Measurements from ENCODE around the gene MRLN. TPM values are rescaled to one million over a fixed set of nuclear protein-coding genes. Genes with fewer than 3 reads are reported as not detected.
A peak's percentile ranks its signal among the peaks of the same experiment; 100 is the strongest.

Gene MRLN
- total RNA-seq, 2 experiments from 2014 or later = not detected

DNA sequence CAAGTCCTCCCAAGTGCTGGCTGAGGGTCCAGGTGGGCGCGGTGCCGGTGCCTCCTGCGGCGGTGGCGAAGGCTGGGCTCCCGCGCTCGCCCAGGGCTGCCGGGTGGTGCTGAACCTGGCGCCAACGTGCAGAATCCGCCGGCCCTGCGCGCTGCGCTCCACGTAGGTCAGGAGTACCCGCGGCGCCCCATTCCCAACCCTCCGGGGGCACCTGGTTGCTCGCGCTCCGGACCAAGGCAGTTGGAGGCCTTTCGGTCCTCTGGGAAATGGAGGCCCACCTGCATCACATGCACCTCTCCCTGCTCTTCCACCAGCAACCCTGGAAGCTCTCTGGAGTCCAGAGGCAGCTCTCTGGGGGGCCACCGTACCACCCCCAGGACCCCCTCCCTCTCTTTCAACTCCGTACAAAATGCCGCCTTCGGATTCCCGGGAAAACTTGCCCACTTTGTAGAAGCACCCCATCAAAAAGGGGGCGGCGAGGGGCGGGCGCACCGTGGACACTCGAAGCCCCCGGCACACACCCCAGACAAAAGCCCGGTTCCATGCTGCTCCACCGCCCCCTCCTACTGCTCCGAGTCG is 44.4 kb downstream of the MRLN start:
- no peak for ATAC-seq

DNA sequence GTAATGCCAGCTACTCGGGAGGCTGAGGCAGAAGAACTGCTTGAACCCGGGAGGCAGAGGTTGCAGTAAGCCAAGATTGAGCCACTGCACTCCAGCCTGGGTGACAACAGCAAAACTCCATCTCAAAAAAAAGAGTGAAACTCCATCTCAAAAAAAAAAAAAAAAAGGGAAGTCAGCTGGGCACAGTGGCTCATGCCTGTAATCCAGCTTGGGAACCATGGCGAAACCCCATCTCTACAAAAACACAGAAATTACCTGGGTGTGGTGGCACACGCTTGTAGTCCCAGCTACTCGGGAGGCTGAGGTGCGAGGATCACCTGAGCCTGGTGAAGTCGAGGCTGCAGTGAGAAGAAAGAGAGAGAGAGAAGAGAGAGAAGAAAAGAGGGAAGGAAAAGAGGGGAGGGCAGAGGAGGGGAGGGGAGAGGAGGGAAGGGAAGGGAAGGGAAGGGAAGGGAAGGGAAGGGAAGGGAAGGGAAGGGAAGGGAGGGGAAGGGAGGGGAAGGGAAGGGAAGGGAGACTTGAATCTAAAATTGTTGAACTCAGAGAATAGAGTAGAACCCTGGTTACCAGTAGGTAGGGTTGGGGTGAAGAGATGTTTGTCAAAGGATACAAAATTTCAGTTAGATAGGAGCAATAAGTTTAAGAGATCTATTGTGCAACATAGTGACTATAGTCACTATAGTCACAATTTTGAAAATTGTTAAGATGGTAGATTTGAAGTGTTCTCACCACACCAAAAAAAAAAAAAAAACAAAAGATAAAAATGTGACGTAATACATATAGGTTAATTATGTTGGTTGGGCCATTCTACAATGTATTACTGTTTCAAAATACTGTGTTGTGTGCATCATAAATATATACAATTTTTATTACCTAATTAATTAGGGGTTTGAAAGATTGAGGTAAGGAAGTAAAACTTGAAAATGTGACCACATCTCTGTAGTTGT is 46.1 kb downstream of the MRLN start:
- DNase-seq = no peak
- no peak for ATAC-seq
- H3K4me3 Mint-ChIP-seq = no peak overlapping the region
- H3K4me1 Mint-ChIP-seq = no peaks in the 10 kb centered on the region
- H3K27ac Mint-ChIP-seq = no peak overlapping the region
- H3K27me3 Mint-ChIP-seq = peaks cover 51% of the 10 kb centered on the region
- CTCF ChIA-PET = no interaction called here
- no peaks in the 10 kb centered on the region for H3K9me3 Mint-ChIP-seq (ENCODE audit: low read depth)
- H3K36me3 Mint-ChIP-seq = no peaks in the 10 kb centered on the region

More for the DNA sequence above, 44.4 kb downstream of the MRLN start:
- H3K27me3 Mint-ChIP-seq = peaks cover 68% of the 10 kb centered on the region
- DNase-seq = no peak
- H3K27ac Mint-ChIP-seq = no peak overlapping the region
- CTCF ChIA-PET = interaction anchor here (1.2 kb wide), 1 partner anchor 126 kb away, joined by 3 read pairs; no protein-coding TSS in a partner anchor
- H3K4me1 Mint-ChIP-seq = no peaks in the 10 kb centered on the region
- no peaks in the 10 kb centered on the region for H3K9me3 Mint-ChIP-seq (ENCODE audit: low read depth)
- no peaks in the 10 kb centered on the region for H3K36me3 Mint-ChIP-seq
- peak overlapping the region; percentile 43 for H3K4me3 Mint-ChIP-seq

DNA sequence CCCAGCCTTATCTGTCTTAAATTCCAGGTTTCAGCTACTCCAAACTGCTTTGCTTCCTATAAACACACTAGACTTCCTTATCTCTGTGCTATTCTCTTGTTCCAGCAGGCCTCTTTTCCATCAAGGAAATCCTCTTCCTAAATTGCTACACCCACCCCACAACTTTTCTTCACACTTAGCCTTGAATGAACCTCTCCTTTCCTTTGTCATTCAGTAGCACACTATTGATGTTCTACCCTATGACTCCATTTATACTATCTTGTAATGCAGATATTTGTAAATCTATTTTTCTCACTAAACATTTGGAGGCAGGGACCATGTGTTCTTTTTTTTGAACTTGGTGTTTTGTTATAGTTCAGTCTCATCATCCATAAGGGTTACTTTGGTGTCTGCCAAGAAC is 47.3 kb downstream of the MRLN start:
- H3K36me3 Mint-ChIP-seq = no peaks in the 10 kb centered on the region
- H3K9me3 Mint-ChIP-seq (ENCODE audit: low read depth) = no peaks in the 10 kb centered on the region
- ATAC-seq = no peak
- H3K4me1 Mint-ChIP-seq = no peaks in the 10 kb centered on the region
- DNase-seq = no peak
- no peak overlapping the region for H3K27ac Mint-ChIP-seq
- CTCF ChIA-PET = no interaction called here
- peaks cover 46% of the 10 kb centered on the region for H3K27me3 Mint-ChIP-seq
- H3K4me3 Mint-ChIP-seq = no peak overlapping the region

DNA sequence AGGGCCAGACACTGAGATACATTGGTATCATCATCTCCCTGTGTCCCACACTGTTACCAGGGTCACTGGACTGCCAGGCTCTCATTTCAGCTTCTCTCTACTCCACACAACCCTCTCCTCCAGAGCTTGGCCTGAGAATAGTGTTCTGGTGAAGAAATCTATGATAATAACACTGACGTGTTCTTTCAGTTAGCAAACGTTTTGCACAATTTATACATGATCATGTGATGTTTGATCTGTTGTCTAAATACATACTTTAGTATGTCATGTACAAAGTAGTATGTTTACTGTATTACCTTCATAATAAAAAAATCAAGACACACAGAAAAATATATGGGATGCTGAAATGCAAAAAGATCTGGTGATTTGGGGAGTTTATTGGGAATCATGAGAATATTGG is 48.6 kb downstream of the MRLN start:
- no peak overlapping the region for H3K27ac Mint-ChIP-seq
- CTCF ChIA-PET = no interaction called here
- no peak overlapping the region for H3K4me3 Mint-ChIP-seq
- H3K36me3 Mint-ChIP-seq = no peaks in the 10 kb centered on the region
- DNase-seq = no peak
- H3K4me1 Mint-ChIP-seq = no peaks in the 10 kb centered on the region
- ATAC-seq = no peak
- no peaks in the 10 kb centered on the region for H3K9me3 Mint-ChIP-seq (ENCODE audit: low read depth)
- peaks cover 45% of the 10 kb centered on the region for H3K27me3 Mint-ChIP-seq

DNA sequence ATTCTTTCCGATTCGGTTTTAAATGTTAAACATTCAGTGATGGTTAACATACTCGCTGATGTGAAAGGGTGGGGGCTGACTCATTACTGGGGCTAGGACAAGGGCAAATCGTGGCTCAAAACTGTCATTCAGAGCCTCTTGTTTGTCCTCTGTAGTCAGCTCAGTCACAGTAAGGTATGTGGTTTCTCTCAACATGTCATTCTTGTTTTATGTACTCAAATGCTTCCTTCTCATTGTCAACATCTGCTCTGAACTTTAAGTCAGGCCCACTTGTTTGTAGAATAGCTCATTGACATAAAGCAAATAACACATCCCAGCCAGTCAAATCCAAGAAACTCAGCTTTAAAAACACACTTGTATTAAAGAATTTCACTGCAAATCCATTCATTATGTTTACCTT is 50.9 kb downstream of the MRLN start:
- ATAC-seq (no peak), DNase-seq (no peak)
- CTCF ChIA-PET = no interaction called here
- H3K9me3 Mint-ChIP-seq (ENCODE audit: low read depth) = no peaks in the 10 kb centered on the region
- H3K4me1 Mint-ChIP-seq = no peaks in the 10 kb centered on the region
- H3K27ac Mint-ChIP-seq = no peak overlapping the region
- H3K4me3 Mint-ChIP-seq = no peak overlapping the region
- H3K36me3 Mint-ChIP-seq = no peaks in the 10 kb centered on the region
- H3K27me3 Mint-ChIP-seq = peaks cover 28% of the 10 kb centered on the region

- Mint-ChIP-seq H3K27me3 (peaks cover 16% of the 10 kb centered on the region), H3K9me3 (ENCODE audit: low read depth) (no peaks in the 10 kb centered on the region), H3K4me1 (no peaks in the 10 kb centered on the region), H3K27ac (no peak overlapping the region), H3K4me3 (no peak overlapping the region), H3K36me3 (no peaks in the 10 kb centered on the region)
- DNase-seq (no peak), ATAC-seq (no peak)
- CTCF ChIA-PET = no interaction called here
Measured at GRCh38 chr10:59700709-59701108, 52.5 kb downstream of the MRLN start.

DNA sequence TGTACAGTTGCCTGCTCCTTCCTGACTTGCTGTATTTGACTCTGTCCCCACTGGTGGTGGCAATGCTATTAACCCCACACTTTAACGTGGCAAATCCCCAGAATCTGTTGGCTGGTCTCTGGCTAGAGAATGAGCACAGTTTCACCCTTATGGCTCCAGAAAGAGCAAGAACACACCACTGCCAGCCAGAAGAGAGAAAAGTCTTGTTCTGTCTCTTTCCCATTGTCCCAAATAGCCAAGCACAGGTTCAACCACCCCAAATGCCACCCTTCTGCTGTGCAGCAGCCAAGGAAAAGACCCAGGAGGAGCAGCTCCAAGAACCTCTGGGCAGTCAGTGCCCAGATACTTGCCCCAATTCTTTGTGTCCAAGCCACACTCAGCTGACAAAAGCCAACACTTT is 54.9 kb downstream of the MRLN start:
- Mint-ChIP-seq H3K27me3 (peaks cover 15% of the 10 kb centered on the region), H3K27ac (no peak overlapping the region), H3K9me3 (ENCODE audit: low read depth) (no peaks in the 10 kb centered on the region), H3K4me1 (no peaks in the 10 kb centered on the region), H3K36me3 (no peaks in the 10 kb centered on the region), H3K4me3 (no peak overlapping the region)
- ATAC-seq = no peak
- CTCF ChIA-PET = no interaction called here
- DNase-seq = no peak

DNA sequence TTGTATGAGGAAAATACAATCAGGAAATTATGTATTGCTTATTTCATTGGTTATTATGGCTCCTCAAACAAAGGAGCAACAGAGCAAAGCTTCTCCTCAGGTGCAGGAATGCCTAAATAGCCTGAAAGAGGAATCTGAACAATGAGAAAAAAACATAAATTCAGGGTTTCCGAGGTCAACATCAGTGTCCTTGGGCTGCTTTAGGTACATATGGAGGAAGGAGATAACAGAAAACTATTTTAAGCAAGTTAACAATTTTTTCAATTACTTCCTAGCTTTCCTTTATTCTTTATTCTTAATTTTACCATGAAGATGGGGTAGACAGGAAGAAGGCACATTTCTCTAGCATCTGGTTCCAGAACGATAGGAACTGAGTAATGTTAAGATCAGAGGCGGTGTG is 57.6 kb downstream of the MRLN start:
- Mint-ChIP-seq H3K27me3 (peaks cover 12% of the 10 kb centered on the region), H3K4me1 (no peaks in the 10 kb centered on the region), H3K9me3 (ENCODE audit: low read depth) (no peaks in the 10 kb centered on the region), H3K36me3 (no peaks in the 10 kb centered on the region), H3K4me3 (no peak overlapping the region), H3K27ac (no peak overlapping the region)
- DNase-seq (no peak), ATAC-seq (no peak)
- CTCF ChIA-PET = no interaction called here

DNA sequence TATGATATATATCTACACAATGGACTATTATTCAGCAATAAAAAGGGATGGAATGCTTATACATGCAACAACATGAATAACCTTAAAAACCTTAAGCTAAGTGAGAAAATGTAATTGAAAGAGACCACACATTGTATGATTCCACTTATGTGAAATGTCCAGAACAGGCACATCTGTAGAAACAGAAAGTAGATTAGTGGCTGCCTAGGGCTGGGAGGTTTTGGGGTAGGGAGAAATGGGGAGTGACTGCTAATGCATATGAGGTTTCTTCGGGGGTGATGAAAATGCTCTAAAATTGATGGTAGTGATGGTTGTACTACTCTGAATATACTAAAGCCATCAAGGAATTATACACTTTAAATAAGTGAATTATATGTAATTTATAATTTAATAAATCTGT is 58.3 kb downstream of the MRLN start:
- no peak for DNase-seq
- Mint-ChIP-seq H3K27me3 (peaks cover 13% of the 10 kb centered on the region), H3K36me3 (no peaks in the 10 kb centered on the region), H3K4me1 (no peaks in the 10 kb centered on the region), H3K27ac (no peak overlapping the region), H3K4me3 (no peak overlapping the region), H3K9me3 (ENCODE audit: low read depth) (no peaks in the 10 kb centered on the region)
- CTCF ChIA-PET = no interaction called here
- ATAC-seq = no peak

- Mint-ChIP-seq H3K27ac (no peak overlapping the region), H3K36me3 (no peaks in the 10 kb centered on the region), H3K27me3 (peaks cover 20% of the 10 kb centered on the region), H3K4me1 (no peaks in the 10 kb centered on the region), H3K9me3 (ENCODE audit: low read depth) (no peaks in the 10 kb centered on the region), H3K4me3 (no peak overlapping the region)
- ATAC-seq (no peak), DNase-seq (no peak)
- CTCF ChIA-PET = no interaction called here
Measured at GRCh38 chr10:59692113-59692512, 61.1 kb downstream of the MRLN start.

DNA sequence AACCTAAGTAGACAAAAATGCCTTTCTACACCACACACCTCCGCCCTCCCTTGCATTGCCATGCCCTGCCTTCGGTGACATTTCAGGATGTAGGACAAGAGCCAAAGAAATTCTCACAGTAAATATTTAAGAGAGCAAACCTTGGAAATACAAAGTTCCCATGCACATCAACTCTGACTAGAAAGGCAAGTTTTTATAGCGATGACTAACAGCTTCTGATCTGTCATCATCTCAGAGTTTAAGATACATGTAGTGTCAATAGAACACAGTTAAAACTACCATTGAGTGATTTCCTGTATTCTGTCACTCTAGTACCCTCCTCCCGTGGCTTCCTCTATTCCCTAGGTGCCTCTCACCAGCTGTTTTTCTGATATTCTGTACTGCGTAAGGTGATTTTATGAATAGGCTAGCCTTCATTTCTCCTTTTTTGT is 64.3 kb downstream of the MRLN start:
- DNase-seq (no peak), ATAC-seq (no peak)
- H3K27ac Mint-ChIP-seq = no peak overlapping the region
- peaks cover 21% of the 10 kb centered on the region for H3K27me3 Mint-ChIP-seq
- H3K4me1 Mint-ChIP-seq = no peaks in the 10 kb centered on the region
- no peaks in the 10 kb centered on the region for H3K36me3 Mint-ChIP-seq
- no peaks in the 10 kb centered on the region for H3K9me3 Mint-ChIP-seq (ENCODE audit: low read depth)
- CTCF ChIA-PET = no interaction called here
- H3K4me3 Mint-ChIP-seq = no peak overlapping the region

- ATAC-seq (no peak), DNase-seq (no peak)
- Mint-ChIP-seq H3K27me3 (peaks cover 18% of the 10 kb centered on the region), H3K4me3 (no peak overlapping the region), H3K27ac (no peak overlapping the region), H3K36me3 (no peaks in the 10 kb centered on the region), H3K4me1 (no peaks in the 10 kb centered on the region), H3K9me3 (ENCODE audit: low read depth) (no peaks in the 10 kb centered on the region)
- CTCF ChIA-PET = no interaction called here
Measured at GRCh38 chr10:59687657-59688056, 65.6 kb downstream of the MRLN start.

All from activated CD8-positive, alpha-beta memory T cell treated with anti-CD3 and anti-CD28 coated beads, Interleukin-2, amount 10 ng/mL, durations not matched to agents 7 days and 5 days (primary cell).